ENCODE measurements around the gene CDC20.

- TF ChIP-seq CTCF (IDR thresholded peaks at IDR 0.05; ENCODE audit: low read length): no peak
- TF ChIP-seq EZH2 (IDR thresholded peaks at IDR 0.05; ENCODE audit: borderline replicate concordance, low read length): no peak
These were observed 51.8 kb downstream of the CDC20 start for GRCh38 chr1:43410571-43410970.

Measured in OCI-LY1 (cell line).